Heart right ventricle (tissue), 16 donors: ENCODE results near the gene DDC. TPM values are rescaled to one million over a fixed set of nuclear protein-coding genes. Genes with fewer than 3 reads are reported as not detected.

ENCODE experiments used
- ATAC-seq, 8 donors: fragments of 200-7000 bp; cut with Tn5 transposase; one replicate each; pipeline ENCODE4 v1.9.1; 2020; ENCODE audit warnings: mild to moderate bottlenecking in 8 of 8, moderate library complexity in 8 of 8, moderate number of reproducible peaks in 1 of 8
- DNase-seq, 2 donors: peaks; one replicate each; pipeline ENCODE4 v3.0.0-alpha.2; 2020
- H3K27ac ChIP-seq, 10 donors: fragments of 200-600 bp; sonication (generic) in 2 of 10; one replicate each; pipeline versions ENCODE4 v1.5.0 to v1.8.0; 2020 to 2022; ENCODE audit warnings: mild to moderate bottlenecking in 3 of 10
- H3K27me3 ChIP-seq, 7 donors: fragments of 200-600 bp; one replicate each; pipeline ENCODE4 v1.8.0; 2021 to 2022; ENCODE audit warnings: mild to moderate bottlenecking in 2 of 7
- H3K36me3 ChIP-seq, 9 donors: fragments of 200-600 bp; sonication (generic) in 1 of 9; one replicate each; pipeline versions ENCODE4 v1.5.0 to v1.8.0; 2020 to 2022; ENCODE audit warnings: mild to moderate bottlenecking in 2 of 9
- H3K4me1 ChIP-seq, 9 donors: fragments of 200-600 bp; sonication (generic) in 1 of 9; one replicate each; pipeline versions ENCODE4 v1.5.0 to v1.8.0; 2020 to 2022; ENCODE audit warnings: mild to moderate bottlenecking in 4 of 9
- H3K4me3 ChIP-seq, 10 donors: fragments of 200-600 bp; sonication (generic) in 2 of 10; one replicate each; pipeline versions ENCODE4 v1.5.0 to v1.8.0; 2020 to 2022; ENCODE audit warnings: mild to moderate bottlenecking in 7 of 10, moderate library complexity in 2 of 10
- H3K9me3 ChIP-seq, 11 donors: fragments of 200-600 bp in 10 of 11; sonication (generic) in 2 of 11; one replicate each; pipeline versions ENCODE4 v1.5.0 to v1.8.0; 2013 to 2022; ENCODE audit warnings: mild to moderate bottlenecking in 2 of 11, control low read depth in 1 of 11, moderate library complexity in 1 of 11
- WGBS, 2 donors: extraction: QIAGEN DNeasy Blood & Tissue Kit; methylation state at CpG; one replicate each; pipeline ENCODE4 v1.1.7; 2013; ENCODE audit warnings: inconsistent platforms in 1 of 2; 5-methylcytosine and 5-hydroxymethylcytosine counted together
- intact Hi-C, 10 donors: fragments of 100-400 bp; cut with DNase I; formaldehyde crosslinking; loops; one replicate each; pipeline versions ENCODE4 v1.11.1 to v1.14.2; 2022
- polyA plus RNA-seq, 2 donors: library from polyadenylated mRNA; stranded (reverse); fragments of 200-250 nt; gene quantifications; one replicate each; pipeline ENCODE4 v1.2.3, GENCODE V29; 2013
- total RNA-seq, 10 donors: library from RNA; stranded (reverse); fragmentation: NEBNext Ultra II Directional in 3 of 10; extraction: Animal tissue kit (Norgen Biotek cat#: 25700) in 3 of 10; gene quantifications; one replicate each; pipeline versions ENCODE4 v1.2.1 to v1.2.4, GENCODE V29; 2021 to 2023
- TF ChIP-seq, protein P1 (sequence below), 9 donors: fragments of 200-600 bp; sonication (generic) in 2 of 9; IDR thresholded peaks; one replicate each; pipeline versions ENCODE4 v1.5.0 to v1.8.0; 2021 to 2022; ENCODE audit warnings: antibody characterized with exemption in 9 of 9, mild to moderate bottlenecking in 5 of 9, moderate library complexity in 1 of 9
- donor health status: Arrhythmogenic right ventricular cardiomyopathy.
- donor health status: ischemic (EF 13 %, LVEDD 7.1; RV severe dilation, severe dysfunction).
- donor health status: healthy with polysubstance abuse.
- donor health status: DM: no; HTN: yes; CAD: no.
- donor health status: DM: no; HTN: no; CAD: no.
- donor health status: ischemic (EF 25% LVEDD 6.9; RV normal size, moderate dysfunction).
- donor health status: ischemic (EF 25% LVEDD 5.7; RV mildly dilated, moderate dysfunction).
- donor health status: healthy.
- donor health status: DM: yes; HTN: yes; CAD: no.
- donor health status: Ischemic cardiomyopathy.
- donor health status: ischemic (EF 35%, LVEDD 5.7; RV mildly dilated, moderate dysfunction).
- donor health status: nonischemic (EF 11% LVEDD 7.7; RV severe dilation, severe dysfunction).
- donor health status: DM: yes; HTN: yes; CAD: no.
- donor health status: PGD.
- donor health status: ischemic (EF 29% LVEDD 5.4; RV normal size, mild dysfunction).
- donor health status: nonischemic (EF 23%, LVEDD 6.1; RV moderate dilation, normal function).

Gene DDC
- total and polyA plus RNA-seq, 12 donors, result not detected

DNA sequence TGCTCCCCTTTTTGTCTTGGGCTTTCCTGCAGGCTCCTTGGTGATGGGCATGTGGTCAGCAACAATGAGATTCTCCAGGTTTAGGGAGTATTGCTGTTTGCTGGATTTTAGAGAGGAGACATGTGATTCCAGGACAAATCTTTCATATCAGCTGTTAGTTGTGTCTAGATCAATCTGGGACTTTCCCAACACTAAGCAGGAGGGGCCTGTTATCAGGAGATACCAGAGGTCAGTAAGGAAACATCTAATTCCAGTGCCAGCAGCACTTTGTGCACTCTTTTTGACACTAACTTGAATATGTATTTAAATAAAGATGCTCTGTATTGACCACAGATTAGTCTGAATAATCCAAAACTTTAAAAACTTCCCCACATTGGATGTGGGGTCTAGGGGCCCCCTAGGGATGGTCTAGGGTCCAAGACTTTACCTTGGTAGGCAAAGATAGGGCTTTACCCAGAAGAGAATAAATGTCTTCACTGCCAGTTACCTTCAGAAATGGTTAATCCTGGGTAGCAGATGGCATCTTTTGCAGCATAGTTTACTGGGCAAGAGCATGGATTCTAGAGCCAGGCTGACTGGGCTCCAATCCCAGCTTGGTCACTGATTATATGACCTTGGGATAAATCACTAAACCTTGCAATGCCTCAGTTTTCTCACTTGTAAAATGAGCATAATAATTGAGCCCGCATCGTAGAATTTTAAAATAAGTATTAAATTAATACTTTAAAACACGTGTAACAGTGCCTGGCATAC, 108.7 kb downstream of the DDC start:
- Histone ChIP-seq H3K4me3 (no peak overlapping the region), H3K27ac (no peak overlapping the region), H3K27me3 (no peaks in the 10 kb centered on the region), H3K9me3 (no peaks in the 10 kb centered on the region), H3K4me1 (no peaks in the 10 kb centered on the region), H3K36me3 (no peaks in the 10 kb centered on the region)
- no peak for DNase-seq
- intact Hi-C loops, result no loop called here
- 72 to 84% methylated on average over 3 of the region's 3 CpGs for WGBS, 2 donors
- TF ChIP-seq, protein P1, sequence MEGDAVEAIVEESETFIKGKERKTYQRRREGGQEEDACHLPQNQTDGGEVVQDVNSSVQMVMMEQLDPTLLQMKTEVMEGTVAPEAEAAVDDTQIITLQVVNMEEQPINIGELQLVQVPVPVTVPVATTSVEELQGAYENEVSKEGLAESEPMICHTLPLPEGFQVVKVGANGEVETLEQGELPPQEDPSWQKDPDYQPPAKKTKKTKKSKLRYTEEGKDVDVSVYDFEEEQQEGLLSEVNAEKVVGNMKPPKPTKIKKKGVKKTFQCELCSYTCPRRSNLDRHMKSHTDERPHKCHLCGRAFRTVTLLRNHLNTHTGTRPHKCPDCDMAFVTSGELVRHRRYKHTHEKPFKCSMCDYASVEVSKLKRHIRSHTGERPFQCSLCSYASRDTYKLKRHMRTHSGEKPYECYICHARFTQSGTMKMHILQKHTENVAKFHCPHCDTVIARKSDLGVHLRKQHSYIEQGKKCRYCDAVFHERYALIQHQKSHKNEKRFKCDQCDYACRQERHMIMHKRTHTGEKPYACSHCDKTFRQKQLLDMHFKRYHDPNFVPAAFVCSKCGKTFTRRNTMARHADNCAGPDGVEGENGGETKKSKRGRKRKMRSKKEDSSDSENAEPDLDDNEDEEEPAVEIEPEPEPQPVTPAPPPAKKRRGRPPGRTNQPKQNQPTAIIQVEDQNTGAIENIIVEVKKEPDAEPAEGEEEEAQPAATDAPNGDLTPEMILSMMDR (IDR thresholded peaks at IDR 0.05), result no peak
- no peak for ATAC-seq

DNA sequence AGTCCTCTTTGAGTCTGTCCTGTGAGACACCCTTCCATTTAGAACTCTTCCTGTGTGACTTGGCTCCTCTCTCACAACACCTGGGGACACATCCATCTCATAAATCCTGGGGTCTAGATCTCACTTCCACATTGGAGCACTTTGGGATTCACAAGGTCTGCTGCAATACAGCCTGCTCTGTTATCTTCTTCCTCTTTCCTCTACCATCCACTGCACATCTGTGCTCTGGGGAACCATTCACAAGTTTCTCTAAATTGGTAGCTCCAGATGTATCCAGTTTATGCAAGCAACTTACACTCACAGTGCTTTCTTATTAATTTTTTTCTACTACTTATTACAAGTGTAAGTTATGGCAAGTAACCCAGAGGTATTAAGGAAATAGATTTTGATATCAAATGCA, 109.5 kb downstream of the DDC start:
- peaks cover 0 to 6% (median 3%) of the 10 kb centered on the region in 9 donors for H3K4me1 ChIP-seq
- no peaks in the 10 kb centered on the region for H3K36me3 ChIP-seq
- no peak overlapping the region for H3K27ac ChIP-seq
- TF ChIP-seq, protein P1 (IDR thresholded peaks at IDR 0.05), result no peak
- H3K27me3 ChIP-seq, result no peaks in the 10 kb centered on the region
- H3K4me3 ChIP-seq, result no peak overlapping the region
- intact Hi-C loops, result no loop called here
- DNase-seq (no peak), ATAC-seq (no peak)
- H3K9me3 ChIP-seq, result no peaks in the 10 kb centered on the region

DNA sequence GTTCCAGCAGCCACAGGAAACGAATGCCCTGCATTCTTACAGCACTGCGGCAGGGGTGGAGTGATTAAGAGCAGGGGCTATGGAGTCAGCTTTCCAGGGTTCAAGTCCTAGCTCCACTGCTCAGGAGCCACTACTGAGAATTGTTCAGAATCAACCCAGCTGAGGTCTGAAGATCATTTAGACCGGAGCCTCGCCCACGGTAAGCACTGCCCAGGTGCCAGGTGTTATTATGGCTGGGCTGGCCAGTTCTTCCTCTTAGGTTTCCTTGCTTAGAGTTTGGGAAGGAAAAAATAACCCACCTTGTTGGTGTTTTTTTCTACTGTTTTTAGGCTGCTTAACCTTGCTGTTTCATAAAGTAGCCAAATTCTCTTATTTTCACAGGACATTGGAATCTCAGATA, 110.2 kb downstream of the DDC start:
- no peaks in the 10 kb centered on the region for H3K27me3 ChIP-seq
- no peaks in the 10 kb centered on the region for H3K36me3 ChIP-seq
- ATAC-seq (no peak), DNase-seq (no peak)
- TF ChIP-seq, protein P1 (IDR thresholded peaks at IDR 0.05), result no peak
- no peak overlapping the region for H3K27ac ChIP-seq
- H3K9me3 ChIP-seq, result no peaks in the 10 kb centered on the region
- WGBS, 2 donors, result 65 to 72% methylated on average over 5 of the region's 5 CpGs
- peaks cover 0 to 10% (median 5%) of the 10 kb centered on the region in 9 donors for H3K4me1 ChIP-seq
- intact Hi-C loops, result no loop called here
- H3K4me3 ChIP-seq, result no peak overlapping the region

DNA sequence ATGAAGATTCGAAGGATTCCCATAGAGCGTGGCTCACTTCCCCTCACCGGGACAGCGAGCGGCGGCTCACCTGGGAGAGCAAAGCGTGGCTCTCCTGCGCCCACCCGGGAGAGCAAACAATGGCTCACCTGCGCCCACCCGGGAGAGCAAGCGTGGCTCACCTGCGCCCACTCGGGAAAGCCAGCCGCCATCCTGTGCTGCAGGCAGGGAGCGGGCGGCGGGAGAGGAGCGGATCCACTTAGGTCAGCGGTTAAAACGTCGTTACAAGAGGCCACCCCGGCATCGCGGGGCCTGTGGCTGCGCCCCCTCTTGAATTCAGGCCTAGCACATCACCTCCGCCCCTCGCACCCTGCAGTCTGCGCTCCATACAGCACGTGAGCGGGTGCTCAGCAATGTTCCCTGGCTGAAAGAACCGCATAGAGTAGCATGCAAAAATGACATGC, 114.6 kb downstream of the DDC start:
- intact Hi-C loops, result no loop called here
- Histone ChIP-seq H3K4me1 (peaks cover 0 to 21% (median 14%) of the 10 kb centered on the region in 9 donors), H3K36me3 (peaks cover 0 to 19% (median 14%) of the 10 kb centered on the region in 9 donors), H3K9me3 (no peaks in the 10 kb centered on the region), H3K27me3 (no peaks in the 10 kb centered on the region), H3K4me3 (peak overlapping the region; percentile 33 to 87 (median 76)), H3K27ac (peak overlapping the region in 8 of 10 donors; percentile 14 to 85 (median 57))
- DNase-seq (peak in 1 of 2 donors; percentile 31), ATAC-seq (peak; percentile 26 to 61 (median 51))
- TF ChIP-seq, protein P1 (IDR thresholded peaks at IDR 0.05), result no peak
- WGBS, 2 donors, result 15 to 16% methylated on average over 32 of the region's 32 CpGs
